Forelimb muscle (tissue), 1 donor: ENCODE measurements around the gene HSF2BP. TPM values are rescaled to one million over a fixed set of nuclear protein-coding genes. Genes with fewer than 3 reads are reported as not detected.
"Not testable (repeated sequence)": the region's sequence is repeated elsewhere in the genome, so short reads cannot be mapped to it uniquely, and the experiment has no call there.

Experiments used
- DNase-seq: peaks from one replicate; pipeline ENCODE4 v3.0.0-alpha.2; 2013; ENCODE audit warnings: low read depth
- polyA plus RNA-seq: library from polyadenylated mRNA; unstranded; fragments of 120-200 nt; gene quantifications from one replicate; pipeline ENCODE4 v1.2.1, GENCODE V29; 2013; ENCODE audit not compliant: insufficient read length

Gene HSF2BP
- polyA plus RNA-seq, 1 donor: 0.62 TPM

GRCh38 chr21:43687566-43688399 lies 28.5 kb upstream of the HSF2BP start:
- no peak for DNase-seq

- DNase-seq: no peak
Measured at GRCh38 chr21:43686811-43687565, 27.7 kb upstream of the HSF2BP start.

DNA sequence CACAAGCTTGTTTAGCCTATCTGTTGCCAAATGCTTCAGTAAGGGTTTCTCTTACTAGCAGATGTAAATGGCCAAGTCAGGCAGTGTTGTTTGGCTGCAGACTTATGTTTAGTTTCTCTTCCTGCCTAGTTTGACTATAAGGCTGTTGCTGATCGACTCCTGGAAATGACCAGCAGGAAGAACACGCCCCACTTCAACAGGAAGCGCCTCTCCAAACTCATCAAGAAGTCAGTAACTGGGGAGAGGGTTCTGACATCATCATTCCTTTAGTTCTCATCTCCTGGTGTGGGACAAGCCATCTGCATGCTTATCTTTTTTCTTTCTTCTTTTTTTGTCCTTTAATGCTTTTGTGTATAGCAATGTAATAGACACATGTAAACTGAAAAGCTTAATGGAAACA lies 25.1 kb upstream of the HSF2BP start:
- no peak for DNase-seq

- DNase-seq: no peak
Measured at GRCh38 chr21:43681650-43682049, 22.4 kb upstream of the HSF2BP start.

DNA sequence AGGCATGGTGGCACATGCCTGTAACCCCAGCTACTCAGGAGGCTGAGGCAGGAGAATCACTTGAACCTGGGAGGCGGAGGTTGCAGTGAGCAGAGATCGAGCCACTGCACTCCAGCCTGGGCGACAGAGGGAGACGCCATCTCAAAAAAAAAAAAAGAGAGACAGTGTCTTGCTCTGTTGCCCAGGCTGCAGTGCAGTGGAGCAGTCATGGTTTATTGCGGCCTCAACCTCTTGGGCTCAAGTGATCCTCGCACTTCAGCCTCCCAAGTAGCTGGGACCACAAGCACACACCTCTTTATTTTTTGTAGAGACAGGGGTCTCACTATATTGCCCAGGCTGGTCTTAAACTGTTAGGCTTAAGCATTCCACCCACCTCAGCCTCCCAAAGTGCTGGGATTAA lies 21.1 kb upstream of the HSF2BP start:
- DNase-seq: not testable (repeated sequence)

- no peak for DNase-seq
Measured at GRCh38 chr21:43679951-43680350, 20.7 kb upstream of the HSF2BP start.

GRCh38 chr21:43676391-43676790 lies 17.1 kb upstream of the HSF2BP start:
- DNase-seq: no peak

DNA sequence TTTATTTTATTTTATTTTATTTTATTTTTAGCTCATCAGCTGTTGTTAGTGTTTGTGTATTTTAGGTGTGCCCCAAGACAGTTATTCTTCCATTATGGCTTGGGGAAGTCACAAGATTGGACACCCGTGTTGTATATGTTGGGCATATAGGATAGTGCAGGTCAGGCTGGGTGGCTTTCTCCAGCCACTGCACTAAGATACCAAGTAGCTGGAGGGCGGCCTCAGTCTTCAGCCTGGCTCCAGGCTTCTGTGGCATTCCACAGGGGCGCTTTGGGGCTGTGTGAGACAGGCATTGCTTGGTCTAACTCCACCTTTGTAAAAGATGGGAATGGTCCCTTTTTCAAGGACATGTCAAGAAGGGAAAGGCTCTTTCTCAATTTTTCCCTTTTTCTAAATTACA lies 16.6 kb upstream of the HSF2BP start:
- DNase-seq: no peak

DNA sequence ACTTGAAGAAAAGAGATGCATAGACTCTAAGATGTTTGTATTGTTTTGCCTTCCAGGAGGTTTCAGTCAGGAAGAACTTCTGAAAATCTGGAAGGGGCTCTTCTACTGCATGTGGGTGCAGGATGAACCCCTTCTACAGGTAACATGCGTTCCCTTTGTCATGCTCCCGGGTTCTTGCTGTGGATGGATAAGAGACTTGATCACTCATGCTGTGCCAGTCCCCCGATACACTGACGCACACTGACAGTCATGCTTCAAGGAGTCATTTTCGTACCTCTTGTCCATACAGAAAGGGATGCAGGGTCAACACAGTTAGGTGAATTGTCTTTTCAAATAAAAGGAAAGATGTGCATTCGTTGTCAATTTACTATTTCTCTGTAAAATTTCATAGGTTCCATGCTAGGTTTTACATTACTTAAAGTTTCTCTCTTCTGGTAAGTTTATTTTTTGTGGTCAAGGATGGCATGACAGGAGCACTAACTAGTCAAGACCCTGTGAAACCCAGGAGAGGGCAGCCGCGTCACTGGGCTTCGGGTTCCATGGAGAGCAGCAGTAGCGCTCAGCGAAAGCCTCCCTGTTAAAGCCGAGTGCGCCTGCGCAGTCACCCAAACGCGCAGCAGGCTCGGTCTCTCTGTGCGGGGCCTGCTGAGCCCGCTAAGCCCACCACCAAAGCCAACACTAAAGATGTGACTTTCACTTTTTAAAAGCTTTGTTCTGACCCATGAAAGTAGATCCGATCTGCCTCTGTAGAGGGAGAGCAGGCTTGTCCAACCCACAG lies 10.7 kb upstream of the HSF2BP start:
- DNase-seq: no peak

GRCh38 chr21:43667191-43667904 lies 8.1 kb upstream of the HSF2BP start:
- DNase-seq: no peak

DNA sequence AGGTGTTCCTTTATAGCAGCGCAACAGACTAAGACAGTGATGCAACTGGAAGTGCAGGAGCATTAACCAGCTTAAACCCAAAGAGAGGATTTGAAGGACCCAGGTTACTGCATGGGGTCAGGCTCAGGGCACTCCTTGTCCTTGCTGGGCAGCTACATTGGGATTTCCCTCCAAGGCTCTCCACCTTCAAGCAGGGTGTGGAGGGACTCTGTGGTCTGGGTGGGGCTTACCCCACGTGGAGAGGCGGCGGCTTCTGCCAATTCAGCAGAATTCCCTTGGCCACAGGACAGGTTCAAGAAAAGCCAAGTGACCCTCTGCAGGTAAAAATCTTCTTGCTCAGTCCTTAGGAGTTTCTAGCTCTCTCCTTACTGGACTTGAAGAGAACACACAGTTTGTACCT lies 6.6 kb upstream of the HSF2BP start:
- no peak for DNase-seq

GRCh38 chr21:43664358-43664757 lies 5.1 kb upstream of the HSF2BP start:
- DNase-seq: no peak

GRCh38 chr21:43663033-43663432 lies 3.7 kb upstream of the HSF2BP start:
- no peak for DNase-seq

GRCh38 chr21:43662286-43662685 lies 3.0 kb upstream of the HSF2BP start:
- DNase-seq: no peak

GRCh38 chr21:43658769-43659135 lies 536 bp downstream of the HSF2BP start:
- no peak for DNase-seq

- no peak for DNase-seq
Measured at GRCh38 chr21:43658088-43658741, 1.1 kb downstream of the HSF2BP start.

DNA sequence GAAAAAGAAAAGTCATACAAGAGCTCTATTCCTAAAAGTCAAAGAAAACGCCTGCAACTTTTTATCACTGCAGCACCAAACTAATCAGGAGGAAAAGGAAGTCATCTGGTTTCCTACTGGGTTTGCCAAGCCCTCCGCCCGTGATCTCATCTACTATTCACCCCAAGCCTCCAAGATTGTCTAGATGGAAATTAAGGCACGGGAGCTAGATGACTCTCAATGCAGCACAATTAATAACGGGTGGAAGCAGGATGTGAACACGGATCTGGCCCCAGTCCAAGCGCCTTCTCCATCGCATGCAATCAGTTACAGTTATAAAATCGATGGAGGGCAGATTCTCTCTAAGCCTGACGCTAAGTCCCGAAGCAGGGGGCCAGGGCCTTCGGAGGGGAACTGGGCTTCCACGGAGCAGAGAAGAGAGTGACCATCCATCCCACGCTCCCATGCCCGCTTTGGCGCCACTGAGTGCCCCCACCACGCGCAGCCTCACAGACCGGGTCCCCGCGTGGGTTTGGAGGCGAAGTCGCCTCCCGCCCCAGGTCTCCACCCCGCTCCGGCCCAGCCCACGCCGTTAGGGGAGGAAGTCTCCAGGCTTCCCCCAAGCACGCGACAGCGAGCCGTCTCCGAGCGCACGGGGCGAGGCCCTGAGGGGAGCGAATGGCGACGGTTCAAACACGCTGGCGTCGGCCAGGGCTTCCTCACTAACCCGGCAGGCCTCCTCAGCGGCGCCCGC lies 1.8 kb downstream of the HSF2BP start:
- no peak for DNase-seq

DNA sequence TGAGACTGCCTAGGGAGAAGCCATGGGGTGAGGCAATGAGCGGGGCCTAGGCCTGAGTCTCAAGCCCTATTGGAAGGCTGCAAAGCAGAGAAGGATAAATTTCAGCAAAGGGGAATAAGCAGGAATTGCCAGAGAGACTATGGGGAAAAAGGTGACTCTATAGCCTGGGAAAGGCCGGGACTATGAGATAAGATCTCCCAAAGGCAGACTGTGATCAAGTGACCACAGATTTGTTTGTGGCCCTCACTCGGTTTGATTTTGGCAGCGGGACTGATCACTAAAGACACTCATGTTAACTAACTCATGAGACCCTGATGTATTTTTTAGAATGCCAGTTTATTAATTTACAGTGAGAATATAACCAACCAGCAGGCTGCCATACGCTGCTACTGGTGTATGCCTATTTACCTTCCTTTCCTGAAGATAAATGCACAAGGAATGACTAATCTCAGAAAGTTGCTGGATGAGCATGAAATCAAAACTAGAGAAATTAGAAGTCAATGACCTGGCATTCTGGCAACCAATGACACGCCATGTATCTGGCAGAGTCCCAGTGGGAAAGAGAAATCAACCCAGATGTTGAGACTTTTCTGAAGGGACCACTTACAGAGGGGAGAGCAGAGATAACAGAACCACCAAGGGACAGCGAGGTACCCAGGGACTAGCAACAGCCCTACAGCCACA lies 4.3 kb downstream of the HSF2BP start:
- DNase-seq: no peak

- no peak for DNase-seq
Measured at GRCh38 chr21:43653626-43654025, 5.7 kb downstream of the HSF2BP start.

GRCh38 chr21:43652616-43653015 lies 6.7 kb downstream of the HSF2BP start:
- no peak for DNase-seq
